H1 (cell line): ENCODE results near the gene MAPK4. TPM values are rescaled to one million over a fixed set of nuclear protein-coding genes. Genes with fewer than 3 reads are reported as not detected.

Source experiments
- BCL11A ChIP-seq, 2 experiments: IDR thresholded peaks; one replicate each; pipeline ENCODE4 v1.6.1; 2011; ENCODE audit warnings: low read depth in 2 of 2, low read length in 2 of 2, mild to moderate bottlenecking in 2 of 2
- CHD1 ChIP-seq: IDR thresholded peaks from 2 replicates; pipeline ENCODE4 v1.6.1; 2012; ENCODE audit warnings: low read depth, low read length, improper control_type of control experiment
- GABPA ChIP-seq: IDR thresholded peaks from 2 replicates; pipeline ENCODE4 v1.6.1; 2011; ENCODE audit warnings: mild to moderate bottlenecking, low read length, moderate library complexity, borderline replicate concordance; ENCODE audit not compliant: insufficient read depth
- SRF ChIP-seq: IDR thresholded peaks from 2 replicates; pipeline ENCODE4 v1.6.1; 2011; ENCODE audit warnings: mild to moderate bottlenecking, low read depth, low read length, moderate library complexity
- YY1 ChIP-seq: IDR thresholded peaks from 2 replicates; pipeline ENCODE4 v1.6.1; 2011; ENCODE audit warnings: low read depth, mild to moderate bottlenecking, low read length
- polyA plus RNA-seq, 7 experiments: library from polyadenylated mRNA; depleted of rRNA in 3 of 7; stranded (reverse) in 5 of 7; unstranded in 2 of 7; fragments of >200 nt in 5 of 7; fragments of 200-250 nt in 2 of 7; gene quantifications; 1 replicate in 5 of 7; 2 replicates in 1 of 7; 4 replicates in 1 of 7; pipeline versions ENCODE4 v1.2.1 to v1.2.3, GENCODE V29; 2011 to 2013; ENCODE audit warnings: missing spikeins in 2 of 7, mixed read lengths in 2 of 7
- total RNA-seq: library from RNA; stranded (reverse); fragmentation: NEBNext Ultra II Directional; extraction: Animal tissue kit (Norgen Biotek cat#: 25700); gene quantifications from 2 replicates; pipeline ENCODE4 v1.2.1, GENCODE V29; 2021
- TF ChIP-seq, protein P1 (sequence below): fragments of 300-600 bp; sonication (generic); IDR thresholded peaks from 2 replicates; pipeline ENCODE4 v1.7.1; 2012; ENCODE audit warnings: low read length, moderate library complexity, mild to moderate bottlenecking, inconsistent platforms; ENCODE audit not compliant: insufficient replicate concordance

Gene MAPK4
- total and polyA plus RNA-seq, 2 of the 8 experiments (the other 6 are each of a cell fraction or from before 2014, with no cell fraction given) = 3.2 to 3.7 TPM

GRCh38 chr18:50638884-50639420 is 79.1 kb downstream of the MAPK4 start (continued):
- TF ChIP-seq, protein P1, sequence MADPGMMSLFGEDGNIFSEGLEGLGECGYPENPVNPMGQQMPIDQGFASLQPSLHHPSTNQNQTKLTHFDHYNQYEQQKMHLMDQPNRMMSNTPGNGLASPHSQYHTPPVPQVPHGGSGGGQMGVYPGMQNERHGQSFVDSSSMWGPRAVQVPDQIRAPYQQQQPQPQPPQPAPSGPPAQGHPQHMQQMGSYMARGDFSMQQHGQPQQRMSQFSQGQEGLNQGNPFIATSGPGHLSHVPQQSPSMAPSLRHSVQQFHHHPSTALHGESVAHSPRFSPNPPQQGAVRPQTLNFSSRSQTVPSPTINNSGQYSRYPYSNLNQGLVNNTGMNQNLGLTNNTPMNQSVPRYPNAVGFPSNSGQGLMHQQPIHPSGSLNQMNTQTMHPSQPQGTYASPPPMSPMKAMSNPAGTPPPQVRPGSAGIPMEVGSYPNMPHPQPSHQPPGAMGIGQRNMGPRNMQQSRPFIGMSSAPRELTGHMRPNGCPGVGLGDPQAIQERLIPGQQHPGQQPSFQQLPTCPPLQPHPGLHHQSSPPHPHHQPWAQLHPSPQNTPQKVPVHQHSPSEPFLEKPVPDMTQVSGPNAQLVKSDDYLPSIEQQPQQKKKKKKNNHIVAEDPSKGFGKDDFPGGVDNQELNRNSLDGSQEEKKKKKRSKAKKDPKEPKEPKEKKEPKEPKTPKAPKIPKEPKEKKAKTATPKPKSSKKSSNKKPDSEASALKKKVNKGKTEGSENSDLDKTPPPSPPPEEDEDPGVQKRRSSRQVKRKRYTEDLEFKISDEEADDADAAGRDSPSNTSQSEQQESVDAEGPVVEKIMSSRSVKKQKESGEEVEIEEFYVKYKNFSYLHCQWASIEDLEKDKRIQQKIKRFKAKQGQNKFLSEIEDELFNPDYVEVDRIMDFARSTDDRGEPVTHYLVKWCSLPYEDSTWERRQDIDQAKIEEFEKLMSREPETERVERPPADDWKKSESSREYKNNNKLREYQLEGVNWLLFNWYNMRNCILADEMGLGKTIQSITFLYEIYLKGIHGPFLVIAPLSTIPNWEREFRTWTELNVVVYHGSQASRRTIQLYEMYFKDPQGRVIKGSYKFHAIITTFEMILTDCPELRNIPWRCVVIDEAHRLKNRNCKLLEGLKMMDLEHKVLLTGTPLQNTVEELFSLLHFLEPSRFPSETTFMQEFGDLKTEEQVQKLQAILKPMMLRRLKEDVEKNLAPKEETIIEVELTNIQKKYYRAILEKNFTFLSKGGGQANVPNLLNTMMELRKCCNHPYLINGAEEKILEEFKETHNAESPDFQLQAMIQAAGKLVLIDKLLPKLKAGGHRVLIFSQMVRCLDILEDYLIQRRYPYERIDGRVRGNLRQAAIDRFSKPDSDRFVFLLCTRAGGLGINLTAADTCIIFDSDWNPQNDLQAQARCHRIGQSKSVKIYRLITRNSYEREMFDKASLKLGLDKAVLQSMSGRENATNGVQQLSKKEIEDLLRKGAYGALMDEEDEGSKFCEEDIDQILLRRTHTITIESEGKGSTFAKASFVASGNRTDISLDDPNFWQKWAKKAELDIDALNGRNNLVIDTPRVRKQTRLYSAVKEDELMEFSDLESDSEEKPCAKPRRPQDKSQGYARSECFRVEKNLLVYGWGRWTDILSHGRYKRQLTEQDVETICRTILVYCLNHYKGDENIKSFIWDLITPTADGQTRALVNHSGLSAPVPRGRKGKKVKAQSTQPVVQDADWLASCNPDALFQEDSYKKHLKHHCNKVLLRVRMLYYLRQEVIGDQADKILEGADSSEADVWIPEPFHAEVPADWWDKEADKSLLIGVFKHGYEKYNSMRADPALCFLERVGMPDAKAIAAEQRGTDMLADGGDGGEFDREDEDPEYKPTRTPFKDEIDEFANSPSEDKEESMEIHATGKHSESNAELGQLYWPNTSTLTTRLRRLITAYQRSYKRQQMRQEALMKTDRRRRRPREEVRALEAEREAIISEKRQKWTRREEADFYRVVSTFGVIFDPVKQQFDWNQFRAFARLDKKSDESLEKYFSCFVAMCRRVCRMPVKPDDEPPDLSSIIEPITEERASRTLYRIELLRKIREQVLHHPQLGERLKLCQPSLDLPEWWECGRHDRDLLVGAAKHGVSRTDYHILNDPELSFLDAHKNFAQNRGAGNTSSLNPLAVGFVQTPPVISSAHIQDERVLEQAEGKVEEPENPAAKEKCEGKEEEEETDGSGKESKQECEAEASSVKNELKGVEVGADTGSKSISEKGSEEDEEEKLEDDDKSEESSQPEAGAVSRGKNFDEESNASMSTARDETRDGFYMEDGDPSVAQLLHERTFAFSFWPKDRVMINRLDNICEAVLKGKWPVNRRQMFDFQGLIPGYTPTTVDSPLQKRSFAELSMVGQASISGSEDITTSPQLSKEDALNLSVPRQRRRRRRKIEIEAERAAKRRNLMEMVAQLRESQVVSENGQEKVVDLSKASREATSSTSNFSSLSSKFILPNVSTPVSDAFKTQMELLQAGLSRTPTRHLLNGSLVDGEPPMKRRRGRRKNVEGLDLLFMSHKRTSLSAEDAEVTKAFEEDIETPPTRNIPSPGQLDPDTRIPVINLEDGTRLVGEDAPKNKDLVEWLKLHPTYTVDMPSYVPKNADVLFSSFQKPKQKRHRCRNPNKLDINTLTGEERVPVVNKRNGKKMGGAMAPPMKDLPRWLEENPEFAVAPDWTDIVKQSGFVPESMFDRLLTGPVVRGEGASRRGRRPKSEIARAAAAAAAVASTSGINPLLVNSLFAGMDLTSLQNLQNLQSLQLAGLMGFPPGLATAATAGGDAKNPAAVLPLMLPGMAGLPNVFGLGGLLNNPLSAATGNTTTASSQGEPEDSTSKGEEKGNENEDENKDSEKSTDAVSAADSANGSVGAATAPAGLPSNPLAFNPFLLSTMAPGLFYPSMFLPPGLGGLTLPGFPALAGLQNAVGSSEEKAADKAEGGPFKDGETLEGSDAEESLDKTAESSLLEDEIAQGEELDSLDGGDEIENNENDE = no peak
- TF ChIP-seq YY1 (peak; percentile 79), SRF (peak; percentile 99), GABPA (no peak), CHD1 (no peak), BCL11A (IDR thresholded peaks at IDR 0.05; ENCODE audit: low read depth in 2 of 2, low read length in 2 of 2) (no peak)
